H54 (cell line): ENCODE measurements around the gene EP400.
"Not testable (repeated sequence)": the region's sequence is repeated elsewhere in the genome, so short reads cannot be mapped to it uniquely, and the experiment has no call there.

Source experiments
- DNase-seq: peaks from one replicate; pipeline ENCODE4 v3.0.0; 2011; ENCODE audit warnings: low spot score, mixed read lengths; ENCODE audit not compliant: insufficient read length
- FAIRE-seq: peaks from 3 replicates; lab custom pipeline; 2011; peaks lifted over from hg19 to GRCh38; lab: Jason Lieb, UNC
- POLR2A ChIP-seq: IDR thresholded peaks from 2 replicates; pipeline ENCODE4 v1.6.1; 2011; ENCODE audit warnings: low read depth, mild to moderate bottlenecking, low read length

The EP400 gene

DNA sequence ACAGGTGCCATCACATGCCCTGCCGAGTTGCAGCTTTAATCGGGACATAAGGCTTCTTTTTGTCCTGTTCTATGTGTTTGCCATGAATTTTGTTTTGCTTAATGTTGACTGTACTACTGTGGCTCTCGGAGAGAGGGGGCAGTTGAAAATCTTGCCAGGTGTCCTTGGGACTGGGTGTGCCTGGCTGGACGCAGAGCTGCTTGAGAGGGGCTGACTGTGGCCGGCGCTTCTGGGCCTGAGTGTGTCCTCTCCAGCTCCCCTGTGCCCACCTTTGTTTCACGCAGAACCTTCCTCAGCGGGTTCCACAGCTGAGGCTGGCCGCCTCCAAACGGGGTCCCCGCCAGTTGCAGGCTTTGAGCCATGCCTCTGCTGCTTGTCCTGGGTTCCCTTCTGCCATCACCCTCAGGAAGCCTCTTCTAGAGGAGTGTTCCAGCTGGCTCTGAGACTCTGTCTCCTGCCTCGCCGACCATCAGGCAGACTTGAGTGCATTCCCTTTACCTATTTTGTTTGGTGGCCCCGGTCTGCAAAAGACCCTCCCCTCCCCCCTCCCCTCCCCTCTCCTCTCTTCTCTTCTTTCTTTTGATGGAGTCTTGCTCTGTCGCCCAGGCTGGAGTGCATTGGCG, 144.6 kb downstream of the EP400 start:
- TF ChIP-seq POLR2A: no peak
- no peak for FAIRE-seq
- DNase-seq: no peak

DNA sequence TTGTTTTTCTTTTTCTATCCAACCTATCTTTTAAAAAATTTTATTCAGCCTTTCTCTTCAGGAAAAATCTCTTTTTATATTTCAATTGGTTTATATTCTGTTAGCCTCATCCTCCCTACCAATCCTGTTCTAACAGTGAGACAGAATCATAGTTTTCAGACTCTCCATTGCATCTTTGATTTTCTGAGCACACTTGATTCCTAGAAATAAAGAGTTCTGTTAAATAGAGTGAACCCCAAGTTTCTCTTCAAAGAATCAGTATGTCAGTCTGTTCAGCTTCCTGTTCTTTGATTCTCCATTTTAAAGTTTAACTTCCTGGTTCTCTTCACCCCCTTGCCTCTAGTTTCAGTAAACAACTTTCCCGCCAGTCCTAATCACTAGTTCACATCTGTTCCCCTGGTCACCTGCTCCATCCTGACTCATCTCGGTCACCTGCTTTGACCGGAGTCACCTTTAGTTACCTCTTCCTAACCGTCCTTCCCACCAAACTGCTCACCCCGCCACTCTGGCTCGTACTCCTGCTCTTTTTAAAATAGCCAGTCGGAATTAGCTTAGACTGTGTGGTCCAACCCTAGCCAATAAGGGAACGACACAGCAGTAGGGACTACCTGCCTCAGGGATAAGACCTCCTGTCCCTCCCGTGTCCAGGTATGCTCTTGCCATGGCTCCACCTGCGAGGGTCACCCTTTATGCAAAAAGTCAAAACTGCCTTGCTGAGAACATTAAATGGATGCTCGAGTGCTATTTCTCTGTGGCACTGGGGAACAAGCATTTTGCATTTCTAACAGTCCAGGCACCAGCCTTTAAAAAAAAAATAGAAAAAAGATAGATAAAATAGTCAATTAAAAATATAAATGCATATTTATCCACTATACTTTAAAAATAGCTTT, 146.0 kb downstream of the EP400 start:
- TF ChIP-seq POLR2A: no peak
- no peak for FAIRE-seq
- DNase-seq: no peak

- TF ChIP-seq POLR2A: no peak
- DNase-seq (no peak), FAIRE-seq (no peak)
Observed at GRCh38 chr12:132099739-132100138, 150.0 kb downstream of the EP400 start.

- DNase-seq: no peak
- no peak for TF ChIP-seq POLR2A
- FAIRE-seq: no peak
Observed at GRCh38 chr12:132100306-132101065, 150.7 kb downstream of the EP400 start.

DNA sequence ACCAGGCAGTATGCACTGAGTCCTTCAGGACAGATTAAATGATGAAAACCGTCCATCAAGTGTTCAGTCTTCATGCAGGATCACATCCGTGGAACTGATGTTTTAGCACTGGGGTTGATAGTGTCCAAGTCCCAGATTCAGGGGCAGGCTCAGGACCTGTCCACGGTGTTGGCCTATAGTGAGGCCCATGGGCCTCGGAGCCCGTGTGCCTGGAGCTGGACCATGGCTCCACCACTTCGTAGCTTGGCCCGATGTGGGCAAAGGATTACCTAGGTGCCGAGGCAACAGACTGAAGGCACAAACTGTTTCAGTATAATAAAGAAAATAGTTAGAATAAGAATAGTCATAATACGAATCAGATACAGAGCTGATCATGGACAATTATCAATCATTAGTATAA, 152.6 kb downstream of the EP400 start:
- no peak for DNase-seq
- no peak for FAIRE-seq
- TF ChIP-seq POLR2A: no peak

GRCh38 chr12:132103072-132103471, 153.3 kb downstream of the EP400 start:
- not testable (repeated sequence) for DNase-seq, FAIRE-seq

DNA sequence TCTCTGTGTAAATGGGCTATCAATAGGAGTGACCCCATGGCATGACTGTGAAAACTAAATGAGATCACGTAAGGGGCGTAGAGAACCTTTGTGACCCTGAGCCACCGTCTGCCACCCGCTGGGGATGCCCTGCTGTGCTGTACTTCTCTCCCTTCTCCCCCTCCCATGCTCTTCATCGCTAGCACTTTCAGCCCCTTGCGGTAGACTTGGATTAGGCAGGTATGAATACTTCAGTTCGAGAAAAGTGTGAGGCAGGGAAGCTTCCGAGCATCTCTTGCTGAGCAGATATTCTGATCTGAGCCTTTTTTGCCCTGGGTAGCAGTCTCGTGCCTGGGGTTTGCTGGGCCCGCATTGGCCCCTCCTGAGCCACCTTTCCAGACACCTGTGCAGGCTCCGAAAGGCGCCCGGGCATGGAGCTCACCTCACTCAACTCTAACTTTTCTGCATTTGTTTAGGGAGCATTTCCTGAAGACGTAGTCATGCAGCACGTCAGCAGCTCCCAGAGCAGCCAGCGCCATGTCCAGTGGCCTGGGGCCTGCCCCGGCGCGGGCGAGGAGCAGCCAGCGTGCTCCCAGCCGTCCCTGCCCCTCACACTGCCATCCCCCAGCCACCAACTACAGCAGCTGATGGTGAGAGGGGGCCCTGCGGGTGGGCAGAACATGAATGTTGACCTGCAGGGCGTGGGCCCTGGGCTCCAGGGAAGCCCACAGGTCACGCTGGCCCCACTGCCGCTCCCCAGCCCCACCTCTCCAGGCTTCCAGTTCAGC, 154.0 kb downstream of the EP400 start:
- DNase-seq: no peak
- no peak for TF ChIP-seq POLR2A
- no peak for FAIRE-seq

DNA sequence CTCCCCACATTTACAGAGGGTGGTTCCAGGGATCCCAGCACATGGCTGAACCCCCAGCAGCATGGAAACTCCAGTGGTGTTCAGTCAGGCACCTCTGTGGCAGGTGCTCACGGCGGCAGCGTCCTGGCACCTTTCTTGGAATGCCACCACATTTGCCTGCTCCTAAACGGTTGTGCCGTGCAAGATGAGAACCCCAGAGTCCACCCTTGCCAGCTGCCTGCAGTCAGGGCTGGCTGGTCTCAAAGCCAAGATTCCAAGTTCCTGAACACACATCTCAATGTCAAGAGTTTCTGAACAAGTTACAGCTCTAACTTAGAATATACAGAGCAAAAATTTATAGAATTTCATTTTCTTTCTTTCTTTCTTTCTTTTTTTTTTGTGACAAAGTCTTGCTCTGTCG, 155.7 kb downstream of the EP400 start:
- FAIRE-seq (no peak), DNase-seq (no peak)
- no peak for TF ChIP-seq POLR2A

DNA sequence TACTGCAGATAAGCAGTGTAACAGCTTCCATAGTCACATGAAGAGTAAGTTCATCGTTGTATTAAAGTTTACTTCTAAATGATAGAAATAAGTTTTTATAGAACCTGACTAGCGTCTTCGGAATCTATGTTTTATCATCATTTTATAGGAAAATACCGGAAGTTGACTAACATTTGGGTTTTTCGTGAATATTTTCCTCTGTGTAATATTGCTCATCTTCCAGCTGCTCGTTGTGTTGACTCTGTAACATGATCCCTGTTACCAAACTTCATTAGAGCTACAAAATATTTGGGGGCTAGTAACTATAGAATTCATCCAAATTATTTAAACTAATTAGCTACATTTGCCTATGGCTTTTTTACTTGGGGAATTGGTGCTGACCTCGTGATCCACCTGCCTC, 157.2 kb downstream of the EP400 start:
- no peak for TF ChIP-seq POLR2A
- FAIRE-seq: no peak
- no peak for DNase-seq

DNA sequence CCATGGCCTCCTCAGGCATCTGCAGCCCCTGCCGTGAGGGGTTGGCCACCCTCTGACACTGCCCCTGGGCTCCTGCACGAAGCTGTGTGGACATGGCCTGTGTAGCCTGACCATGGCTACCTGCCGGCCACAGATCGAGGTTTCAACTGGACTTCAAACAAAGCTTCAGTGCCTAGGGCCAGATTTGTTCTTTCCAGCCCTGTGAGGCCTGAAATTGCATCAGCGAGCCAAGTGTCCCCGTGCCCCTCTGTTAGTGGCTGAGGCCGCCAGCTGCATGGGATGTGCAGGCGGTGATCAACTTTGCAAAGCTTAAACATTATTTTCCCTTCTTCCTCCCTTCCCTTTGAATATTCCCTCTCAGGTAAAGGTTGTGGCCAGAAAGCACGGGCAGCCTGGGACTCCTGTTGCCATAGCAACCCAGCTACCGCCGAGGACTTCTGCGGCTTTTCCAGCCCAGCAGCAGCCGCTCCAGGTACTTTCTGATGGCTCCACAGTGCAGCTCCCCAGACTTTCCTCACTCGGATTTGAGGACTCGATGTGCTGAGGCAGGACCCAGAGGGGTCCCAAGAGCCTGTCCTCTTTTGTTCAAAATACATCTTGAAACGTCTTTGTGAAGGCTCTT, 158.6 kb downstream of the EP400 start:
- DNase-seq: no peak
- no peak for TF ChIP-seq POLR2A
- FAIRE-seq: no peak

DNA sequence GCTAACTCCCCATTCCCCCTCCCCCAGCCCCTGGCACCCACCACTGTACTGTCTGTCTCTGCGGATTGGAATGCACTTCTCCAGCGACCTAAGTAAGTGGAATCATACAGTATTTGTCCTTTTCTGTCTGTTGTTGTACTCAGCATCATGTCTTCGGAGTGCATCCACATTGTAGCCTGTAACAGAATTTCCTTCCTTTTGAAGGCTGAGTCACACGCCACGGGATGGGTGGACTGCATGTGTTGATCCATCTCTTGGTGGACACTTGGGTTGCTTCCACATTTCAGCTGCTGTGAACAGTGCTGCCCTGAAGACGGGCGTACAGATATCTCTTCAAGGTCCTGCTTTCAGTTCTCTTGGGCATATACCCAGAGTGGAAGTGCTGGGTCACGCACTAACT, 160.0 kb downstream of the EP400 start:
- FAIRE-seq (no peak), DNase-seq (no peak)
- no peak for TF ChIP-seq POLR2A

- DNase-seq: no peak
- TF ChIP-seq POLR2A: no peak
- FAIRE-seq: no peak
Observed at GRCh38 chr12:132110677-132111076, 160.9 kb downstream of the EP400 start.

DNA sequence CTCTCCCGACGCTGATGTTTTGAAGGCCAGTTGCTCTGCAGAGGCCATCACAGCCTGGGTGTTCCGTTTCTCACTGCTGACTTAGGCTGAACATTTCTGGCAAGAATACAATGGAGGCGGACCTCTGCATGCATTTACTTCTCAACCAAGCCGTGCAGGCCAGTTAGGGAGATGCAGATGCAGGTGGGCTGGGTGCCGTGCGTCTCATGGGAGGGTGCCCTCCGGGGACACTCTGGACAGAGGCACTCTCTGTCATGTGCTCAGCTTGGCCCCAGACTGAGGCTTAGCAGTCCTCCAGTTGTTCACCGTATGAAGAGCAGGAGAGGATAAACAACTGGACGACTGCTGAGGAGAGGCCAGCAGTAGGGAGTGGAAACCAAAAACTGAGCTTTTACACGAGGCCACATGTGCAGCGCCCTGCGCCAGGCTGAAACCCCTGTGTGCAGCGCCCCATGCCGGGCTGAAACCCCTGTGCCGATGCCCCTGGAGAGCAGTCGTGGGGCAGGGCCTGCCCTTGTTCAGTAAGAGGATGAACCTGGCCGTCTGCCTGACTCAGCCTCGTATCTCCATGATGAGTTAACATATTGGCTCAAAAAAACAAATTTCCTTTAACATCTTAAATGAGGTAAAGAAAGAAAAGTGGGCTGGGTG, 162.0 kb downstream of the EP400 start:
- no peak for TF ChIP-seq POLR2A
- DNase-seq (no peak), FAIRE-seq (no peak)
